ENCODE measurements around the gene AGAP1.

Gene AGAP1

GRCh38 chr2:235685024-235685721 lies 191.3 kb downstream of the AGAP1 start:
- H3K4me3 ChIP-seq (ENCODE audit: low read depth, low read length), result no peak overlapping the region
- DNase-seq (ENCODE audit: low read depth), result no peak
- no peak for TF ChIP-seq CTCF (IDR thresholded peaks at IDR 0.05; ENCODE audit: insufficient read depth, low read depth, low read length, missing control alignments)

DNA sequence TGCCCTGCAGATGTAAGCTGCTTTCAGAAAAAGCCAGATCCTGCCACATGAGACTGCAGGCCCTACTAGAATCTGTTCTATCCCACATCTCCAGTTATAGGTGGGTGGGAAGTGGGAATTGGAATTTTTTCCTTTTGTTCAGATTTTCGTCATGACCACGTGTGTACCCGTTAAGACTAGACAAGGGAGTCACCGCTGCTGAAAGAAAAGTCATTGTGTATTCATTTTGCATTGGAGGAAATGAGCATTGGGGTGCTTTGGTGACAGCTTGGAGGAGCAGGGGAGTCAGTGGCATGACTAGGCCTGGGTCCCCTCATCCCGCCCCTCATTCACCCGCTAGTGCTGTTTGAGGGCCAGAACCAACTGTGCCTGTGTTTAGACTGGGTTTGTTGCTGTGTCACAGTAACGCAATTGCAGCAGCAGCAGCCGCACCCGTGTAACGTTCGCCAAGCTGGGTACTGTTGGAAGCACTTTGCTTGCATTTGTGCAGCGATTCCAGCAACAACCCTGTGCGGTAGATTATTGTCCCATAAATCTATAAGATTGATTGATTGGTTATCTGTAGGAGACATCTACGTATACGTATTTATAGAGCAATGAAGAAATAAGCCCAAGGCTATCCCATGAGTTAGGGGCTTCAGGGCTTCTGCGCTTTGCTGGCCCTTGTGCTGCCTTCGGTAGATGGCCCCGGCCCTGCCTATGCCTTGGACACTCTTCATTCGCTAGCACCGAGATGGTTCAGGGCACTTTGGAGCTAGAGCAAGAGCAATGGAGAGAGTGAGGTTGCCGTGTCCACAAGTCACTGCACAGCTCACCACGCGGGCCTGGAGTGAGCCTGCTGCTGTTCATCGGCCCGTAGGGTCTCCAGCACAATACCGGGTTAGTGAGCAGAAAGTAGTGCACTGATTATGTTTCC lies 194.9 kb downstream of the AGAP1 start:
- no peak for TF ChIP-seq CTCF (IDR thresholded peaks at IDR 0.05; ENCODE audit: insufficient read depth, low read depth, low read length, missing control alignments)
- H3K4me3 ChIP-seq (ENCODE audit: low read depth, low read length), result no peak overlapping the region
- no peak for DNase-seq (ENCODE audit: low read depth)

- H3K4me3 ChIP-seq (ENCODE audit: low read depth, low read length), result no peak overlapping the region
- no peak for DNase-seq (ENCODE audit: low read depth)
- no peak for TF ChIP-seq CTCF (IDR thresholded peaks at IDR 0.05; ENCODE audit: insufficient read depth, low read depth, low read length, missing control alignments)
Observed at GRCh38 chr2:235689427-235689853, 195.6 kb downstream of the AGAP1 start.

DNA sequence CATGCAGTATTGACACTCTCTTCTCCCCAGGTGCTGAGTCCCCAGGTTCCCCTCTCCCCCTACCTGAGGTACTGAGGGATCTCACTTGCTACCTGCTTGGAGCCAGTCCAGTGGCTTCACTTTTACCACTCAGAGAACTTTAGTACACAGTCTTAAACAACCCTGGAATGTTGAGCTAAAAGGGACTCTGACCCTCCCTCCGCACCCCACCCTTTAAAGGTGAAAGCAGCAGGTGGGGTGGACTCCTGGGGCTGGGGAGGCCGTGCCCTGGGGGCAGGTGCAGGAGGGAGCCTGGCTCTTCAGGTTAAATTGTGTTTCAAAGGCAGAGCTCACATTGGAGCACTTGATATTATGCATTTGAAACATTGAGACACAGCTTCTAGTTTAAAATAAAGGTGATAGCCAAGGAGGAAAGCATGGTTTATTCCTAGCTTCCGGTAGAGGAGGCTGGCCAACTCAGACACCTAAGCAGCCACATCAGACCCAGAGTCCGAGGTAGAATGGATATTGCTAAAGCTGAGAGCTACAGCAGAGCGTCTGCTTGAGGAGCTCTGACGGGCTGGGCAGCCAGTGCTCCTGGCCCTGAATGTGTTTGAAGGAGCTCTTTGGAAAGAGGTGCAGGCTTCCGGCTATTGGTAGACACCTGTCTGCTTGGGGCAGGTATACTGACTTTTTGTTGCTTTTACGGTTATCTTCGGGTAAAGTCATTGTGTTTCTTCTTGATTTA lies 196.4 kb downstream of the AGAP1 start:
- no peak overlapping the region for H3K4me3 ChIP-seq (ENCODE audit: low read depth, low read length)
- no peak for TF ChIP-seq CTCF (IDR thresholded peaks at IDR 0.05; ENCODE audit: insufficient read depth, low read depth, low read length, missing control alignments)
- no peak for DNase-seq (ENCODE audit: low read depth)

DNA sequence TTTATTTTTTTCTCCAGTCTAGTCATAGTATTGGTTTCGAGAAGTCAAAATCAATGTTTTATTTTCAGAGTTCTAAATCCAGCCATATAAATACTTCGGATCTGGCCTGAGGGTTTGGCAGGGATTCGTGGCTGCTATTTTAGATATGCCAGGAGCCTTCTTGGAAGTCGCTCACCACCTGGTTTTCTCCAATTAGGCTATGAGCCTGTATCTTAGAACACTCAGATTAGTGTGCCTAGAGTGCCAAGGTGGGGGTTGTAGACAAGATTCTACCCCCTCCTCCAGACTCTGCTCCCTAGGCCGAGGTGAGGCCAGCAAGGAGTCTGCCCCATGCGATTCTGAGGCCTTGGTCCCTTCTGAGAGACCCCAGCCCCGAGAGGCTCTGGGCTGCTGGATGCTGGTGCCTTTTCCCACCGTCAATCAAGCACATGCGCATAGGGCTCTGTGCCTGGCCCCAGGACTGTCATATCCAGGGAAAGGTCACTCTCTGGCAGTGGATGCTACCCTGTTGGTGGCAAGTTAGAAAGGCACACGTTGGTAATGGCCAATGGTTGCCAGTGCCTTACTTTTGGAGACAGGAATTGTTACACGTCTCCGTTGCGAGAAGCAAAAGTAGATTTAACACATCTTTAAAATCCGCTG lies 197.1 kb downstream of the AGAP1 start:
- no peak overlapping the region for H3K4me3 ChIP-seq (ENCODE audit: low read depth, low read length)
- no peak for TF ChIP-seq CTCF (IDR thresholded peaks at IDR 0.05; ENCODE audit: insufficient read depth, low read depth, low read length, missing control alignments)
- no peak for DNase-seq (ENCODE audit: low read depth)

- no peak for DNase-seq (ENCODE audit: low read depth)
- no peak overlapping the region for H3K4me3 ChIP-seq (ENCODE audit: low read depth, low read length)
- TF ChIP-seq CTCF (IDR thresholded peaks at IDR 0.05; ENCODE audit: insufficient read depth, low read depth, low read length, missing control alignments), result no peak
Observed at GRCh38 chr2:235692076-235692475, 198.2 kb downstream of the AGAP1 start.

Measured in GM12865 (cell line).